GM18909 (cell line): ENCODE data around the gene TRIM31.
"Not testable (repeated sequence)": the region's sequence is repeated elsewhere in the genome, so short reads cannot be mapped to it uniquely, and the experiment has no call there.

Experiments used
- ATAC-seq: cut with Tn5 transposase; IDR thresholded peaks from one replicate; pipeline ENCODE4 v1.9.1; 2021; ENCODE audit warnings: mild to moderate bottlenecking; ENCODE audit not compliant: unreplicated experiment, poor library complexity

Gene TRIM31

GRCh38 chr6:30149858-30150550, 37.1 kb upstream of the TRIM31 start:
- ATAC-seq: no peak

GRCh38 chr6:30149234-30149633, 36.3 kb upstream of the TRIM31 start:
- ATAC-seq: no peak

- no peak for ATAC-seq
Observed at GRCh38 chr6:30147096-30147495, 34.2 kb upstream of the TRIM31 start.

GRCh38 chr6:30145818-30146217, 32.9 kb upstream of the TRIM31 start:
- no peak for ATAC-seq

- no peak for ATAC-seq
Observed at GRCh38 chr6:30144811-30145210, 31.9 kb upstream of the TRIM31 start.

GRCh38 chr6:30143780-30144179, 30.9 kb upstream of the TRIM31 start:
- ATAC-seq: no peak

GRCh38 chr6:30142665-30143064, 29.8 kb upstream of the TRIM31 start:
- no peak for ATAC-seq

- ATAC-seq: not testable (repeated sequence)
Observed at GRCh38 chr6:30140240-30140639, 27.4 kb upstream of the TRIM31 start.

- no peak for ATAC-seq
Observed at GRCh38 chr6:30136570-30137286, 23.8 kb upstream of the TRIM31 start.

GRCh38 chr6:30135757-30136156, 22.9 kb upstream of the TRIM31 start, which contains the start of gene TRIM40:
Gene TRIM40 (plus strand): TSS chr6:30136140. CDS start chr6:30137037, 897 bp downstream.
- ATAC-seq: no peak

GRCh38 chr6:30135147-30135546, 22.3 kb upstream of the TRIM31 start:
- ATAC-seq: no peak

GRCh38 chr6:30131947-30132497, 19.1 kb upstream of the TRIM31 start:
- ATAC-seq: no peak

GRCh38 chr6:30130887-30131862, 18.3 kb upstream of the TRIM31 start:
- no peak for ATAC-seq

- no peak for ATAC-seq
Observed at GRCh38 chr6:30130179-30130679, 17.3 kb upstream of the TRIM31 start.

- no peak for ATAC-seq
Observed at GRCh38 chr6:30129265-30130178, 16.6 kb upstream of the TRIM31 start.

GRCh38 chr6:30127238-30128093, 14.6 kb upstream of the TRIM31 start:
- ATAC-seq: no peak

- no peak for ATAC-seq
Observed at GRCh38 chr6:30122515-30122914, 9.6 kb upstream of the TRIM31 start.
